ENCODE results near the gene ATXN7L1.

ATXN7L1 gene

DNA sequence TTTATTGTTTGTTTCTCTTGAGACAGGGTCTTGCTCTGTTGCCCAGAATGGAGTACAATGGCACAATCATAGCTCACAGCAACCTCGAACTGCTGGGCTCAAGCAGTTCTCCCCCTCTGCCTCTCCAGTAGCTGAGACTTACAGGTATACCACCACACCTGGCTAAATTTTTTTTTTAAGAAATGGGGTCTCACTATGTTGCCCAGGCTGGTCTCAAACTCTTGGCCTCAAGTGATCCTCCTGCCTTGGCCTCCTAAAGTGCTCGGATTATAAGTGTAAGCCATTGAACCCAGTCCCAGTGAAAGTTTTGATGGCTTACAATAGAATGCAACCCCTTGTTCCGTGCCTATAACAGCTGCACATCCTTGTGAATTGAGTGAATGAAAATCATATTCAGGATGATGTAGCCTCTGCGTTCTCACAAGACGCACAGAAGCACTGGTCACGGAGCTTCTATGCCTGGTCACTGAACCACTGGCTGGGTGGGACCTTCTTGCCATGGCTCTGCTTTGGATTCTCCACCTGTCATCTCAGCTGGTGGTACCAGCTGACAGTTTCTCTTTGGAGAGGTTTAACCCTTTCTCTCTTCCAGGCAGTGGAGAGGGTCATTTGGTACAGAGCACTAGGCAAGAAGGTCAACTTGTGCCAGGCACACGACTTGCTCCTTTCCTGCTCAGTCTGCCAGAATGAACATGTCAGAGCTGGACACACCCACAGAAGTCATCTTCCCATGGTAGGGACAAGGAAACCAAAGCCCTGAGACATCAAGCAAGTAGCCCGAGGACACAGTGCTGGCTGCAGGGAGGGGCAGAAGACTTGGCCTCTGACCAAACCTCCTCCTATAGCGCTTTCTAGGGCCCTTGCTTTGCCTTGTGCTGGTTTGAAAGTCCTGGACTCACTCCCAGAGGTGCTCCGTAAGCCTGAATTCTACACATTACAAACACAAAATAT is 89.6 kb downstream of the ATXN7L1 start:
- no peak for DNase-seq (ENCODE audit: low read depth in 2 of 3, low spot score in 2 of 3)

DNA sequence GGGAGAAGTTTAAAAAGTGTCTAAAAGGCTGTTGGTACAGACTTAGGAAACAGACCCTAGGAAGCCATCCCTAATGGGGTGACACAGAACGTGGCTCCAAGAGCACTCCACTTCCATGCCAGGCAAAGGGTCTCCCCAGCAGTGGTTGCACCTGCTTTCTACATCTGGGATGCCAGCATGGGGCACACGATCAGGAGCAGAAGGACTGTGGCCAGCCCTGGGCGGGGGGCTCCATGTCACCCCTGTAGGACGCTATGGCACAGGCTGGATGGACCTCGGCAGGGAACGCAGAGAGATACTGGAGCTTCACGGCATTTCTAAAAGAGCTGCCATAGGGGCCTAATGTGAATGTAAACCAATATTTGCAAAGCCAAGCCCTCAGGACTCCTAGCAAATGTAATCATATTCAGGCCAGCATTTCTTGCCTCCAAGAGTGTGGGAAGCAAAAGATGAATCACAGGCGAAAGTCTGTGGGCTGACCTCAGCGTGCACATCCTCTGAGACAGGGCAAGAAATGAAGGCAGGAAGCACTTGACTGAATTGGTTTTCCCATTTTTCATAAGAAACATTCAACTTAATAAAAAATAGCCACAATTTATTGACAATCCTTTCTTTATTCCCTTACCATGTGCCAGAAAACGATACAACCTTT is 93.9 kb downstream of the ATXN7L1 start:
- no peak for DNase-seq (ENCODE audit: low read depth in 2 of 3, low spot score in 2 of 3)

DNA sequence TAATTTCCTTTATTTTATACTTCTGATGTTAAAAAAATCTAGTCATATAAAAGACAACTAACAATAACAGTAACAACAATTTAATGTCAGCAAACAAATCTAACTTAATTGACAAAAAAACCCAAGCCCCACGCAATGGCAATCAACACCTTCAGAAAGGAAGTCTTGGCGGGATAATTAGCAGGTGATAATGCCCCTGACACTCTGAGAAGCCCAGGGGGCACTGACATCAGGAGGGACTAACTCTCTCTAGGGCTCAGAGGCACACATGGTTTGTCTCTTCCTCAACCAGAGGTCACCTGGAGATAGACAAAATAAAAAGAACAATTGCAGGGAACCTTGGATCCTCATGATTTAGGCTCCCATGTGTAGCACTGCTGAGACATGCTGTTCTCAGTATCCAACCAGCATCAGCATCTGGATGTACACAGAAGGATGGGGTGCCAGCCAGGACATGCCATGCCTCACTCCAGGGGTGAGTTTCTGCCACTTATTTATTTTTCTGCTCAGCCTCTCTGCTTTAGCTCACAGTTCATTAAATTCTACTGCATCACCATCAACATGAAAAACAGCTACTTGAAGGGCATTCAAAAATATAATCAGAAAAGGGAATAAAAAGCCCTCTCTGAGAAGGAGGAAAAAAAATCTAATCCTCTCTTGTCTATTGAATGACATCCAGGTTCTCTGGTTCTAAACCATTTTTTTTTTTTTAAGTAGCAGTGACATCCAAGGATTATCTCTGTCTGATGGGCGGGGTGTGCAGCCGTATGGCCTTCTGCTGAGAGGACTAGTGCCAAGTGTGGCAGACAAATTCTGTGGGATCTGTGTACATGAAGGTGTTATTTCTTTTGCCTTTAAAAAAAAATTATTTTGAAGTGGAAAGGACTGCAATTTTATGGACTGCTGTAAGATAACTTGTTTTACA is 96.3 kb downstream of the ATXN7L1 start:
- no peak for DNase-seq (ENCODE audit: low read depth in 2 of 3, low spot score in 2 of 3)

DNA sequence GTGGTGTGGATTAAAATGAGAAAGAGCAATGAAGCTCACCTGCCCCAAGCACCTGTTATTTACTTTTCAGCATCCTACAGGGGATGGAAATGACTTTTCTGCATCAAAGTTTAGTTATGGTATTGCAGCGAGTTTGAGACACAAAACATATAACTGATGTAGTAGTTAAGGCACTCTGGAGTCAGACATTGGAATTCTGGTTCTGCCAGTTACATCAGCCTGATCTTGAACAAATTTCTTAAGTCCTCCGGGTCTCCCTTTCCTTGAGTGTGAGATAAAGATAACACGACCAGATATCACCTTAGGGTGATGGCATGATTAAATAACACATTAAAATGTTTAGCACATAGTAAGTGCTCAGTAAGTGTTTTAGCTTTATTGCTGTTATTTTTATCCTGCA is 97.4 kb downstream of the ATXN7L1 start:
- no peak for DNase-seq (ENCODE audit: low read depth in 2 of 3, low spot score in 2 of 3)

DNA sequence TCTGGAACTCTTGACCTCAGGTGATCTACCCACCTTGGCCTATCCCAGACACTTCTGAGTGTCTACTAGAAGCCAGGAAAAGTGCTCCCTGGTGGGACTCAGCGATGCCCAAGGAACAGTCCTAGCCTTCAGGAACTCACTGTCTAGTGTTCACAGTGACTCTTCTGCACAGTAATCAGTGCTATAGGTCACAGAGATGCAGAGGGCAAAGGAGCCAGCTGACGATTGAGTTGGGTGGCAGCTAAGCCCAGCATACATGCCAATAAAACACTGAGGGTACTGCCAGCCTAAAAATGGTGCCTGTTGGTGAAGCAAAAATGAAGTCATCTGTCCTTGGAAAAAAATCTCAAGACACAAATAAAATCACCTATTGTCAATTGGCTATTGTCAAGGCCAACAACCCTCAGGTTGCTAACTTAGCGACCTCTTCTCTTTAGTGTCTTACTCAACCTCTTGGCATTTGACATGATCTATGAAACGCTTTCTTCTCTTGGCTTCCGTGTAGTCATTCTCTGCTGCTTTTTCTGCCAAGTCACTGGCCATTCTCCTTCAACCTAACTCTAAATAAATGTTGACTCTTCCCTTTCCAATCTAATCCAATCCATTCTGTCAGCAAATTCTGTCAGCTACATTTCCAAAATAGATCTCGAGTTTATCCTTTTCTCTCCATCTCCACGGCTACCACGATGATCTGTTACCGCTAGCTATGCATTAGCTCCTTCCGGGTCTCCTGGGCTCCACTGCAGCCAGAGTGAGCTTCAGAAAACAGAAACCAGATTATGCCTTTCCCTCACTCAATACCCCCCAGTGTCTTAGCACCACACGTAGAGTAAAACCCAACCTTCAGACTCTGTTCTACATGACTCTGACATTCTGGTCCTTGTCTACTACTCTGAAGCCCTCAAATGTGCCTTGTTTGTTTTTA is 99.2 kb downstream of the ATXN7L1 start:
- DNase-seq (ENCODE audit: low read depth in 2 of 3, low spot score in 2 of 3) = no peak

DNA sequence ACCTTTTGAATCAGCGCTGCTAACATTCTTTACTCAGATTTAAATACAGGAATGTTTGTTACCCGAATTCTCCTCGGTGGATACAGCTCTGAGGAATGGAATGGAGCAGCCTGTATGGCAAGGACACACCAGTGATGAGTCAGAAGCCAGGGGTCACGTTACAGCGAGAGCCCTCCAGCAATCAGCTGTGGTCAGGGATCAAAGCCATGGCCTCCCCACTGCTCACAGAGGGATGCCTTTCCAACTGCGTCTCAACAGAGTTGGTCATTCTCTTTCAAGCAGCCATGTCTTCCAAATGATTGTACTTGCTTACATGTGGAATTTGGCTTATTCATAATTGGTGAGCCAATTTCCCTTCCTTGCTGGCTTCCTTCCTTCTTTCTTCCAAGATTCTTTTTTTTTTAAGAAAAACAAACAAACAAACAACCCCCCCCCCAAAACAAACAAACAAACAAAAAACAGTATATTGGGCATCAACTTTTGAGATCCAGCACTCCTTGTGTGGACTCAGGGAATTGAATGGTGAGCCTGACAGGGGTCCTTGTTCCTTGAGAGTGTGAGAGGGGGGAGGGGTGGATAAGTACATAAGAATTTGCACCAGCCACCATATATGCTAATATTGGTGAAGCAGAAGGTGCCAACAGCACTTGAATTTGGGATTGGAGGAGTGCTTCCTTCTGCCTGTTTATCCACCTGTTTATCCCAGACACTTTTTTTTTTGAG is 100.2 kb downstream of the ATXN7L1 start:
- no peak for DNase-seq (ENCODE audit: low read depth in 2 of 3, low spot score in 2 of 3)

DNA sequence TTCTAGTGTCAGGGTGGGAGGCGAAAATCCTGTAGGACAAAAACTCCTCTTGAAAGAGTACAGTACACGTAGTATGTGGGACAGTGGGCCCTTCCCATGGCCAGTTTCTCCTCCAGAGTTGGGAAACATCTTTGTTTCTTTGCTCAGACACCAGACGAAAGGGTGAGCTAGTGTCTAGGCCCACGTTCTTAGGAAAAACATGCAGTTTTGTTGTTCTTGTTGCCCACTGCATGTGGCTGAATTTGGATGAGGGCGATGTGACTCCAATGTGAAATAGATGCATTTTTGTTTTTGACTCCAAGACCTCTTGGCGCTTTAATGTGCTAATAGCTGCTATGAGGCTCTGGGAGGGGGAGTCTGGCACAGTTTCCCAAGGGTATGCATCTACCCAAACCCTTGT is 100.8 kb downstream of the ATXN7L1 start:
- DNase-seq (ENCODE audit: low read depth in 2 of 3, low spot score in 2 of 3) = no peak

DNA sequence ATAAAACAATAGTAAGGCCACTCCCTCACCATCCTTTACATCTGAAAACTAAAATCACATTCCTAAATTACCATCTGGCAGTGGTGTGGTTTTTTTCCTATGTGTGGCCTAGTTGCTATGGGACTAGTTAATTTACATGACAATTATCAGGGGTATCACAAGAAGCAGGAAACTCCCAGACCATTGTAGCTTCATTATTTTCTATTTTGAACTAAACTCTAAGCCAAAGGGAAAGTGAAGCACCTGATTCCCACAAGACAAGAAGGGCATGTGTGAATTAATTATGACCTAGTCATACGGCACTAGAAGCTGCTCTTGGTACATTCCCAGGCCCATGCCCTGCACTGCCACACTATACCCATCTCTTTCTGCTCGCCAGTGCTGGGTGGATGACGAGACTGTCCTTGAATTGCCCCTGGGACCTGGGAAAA is 103.4 kb downstream of the ATXN7L1 start:
- DNase-seq (ENCODE audit: low read depth in 2 of 3, low spot score in 2 of 3) = no peak

DNA sequence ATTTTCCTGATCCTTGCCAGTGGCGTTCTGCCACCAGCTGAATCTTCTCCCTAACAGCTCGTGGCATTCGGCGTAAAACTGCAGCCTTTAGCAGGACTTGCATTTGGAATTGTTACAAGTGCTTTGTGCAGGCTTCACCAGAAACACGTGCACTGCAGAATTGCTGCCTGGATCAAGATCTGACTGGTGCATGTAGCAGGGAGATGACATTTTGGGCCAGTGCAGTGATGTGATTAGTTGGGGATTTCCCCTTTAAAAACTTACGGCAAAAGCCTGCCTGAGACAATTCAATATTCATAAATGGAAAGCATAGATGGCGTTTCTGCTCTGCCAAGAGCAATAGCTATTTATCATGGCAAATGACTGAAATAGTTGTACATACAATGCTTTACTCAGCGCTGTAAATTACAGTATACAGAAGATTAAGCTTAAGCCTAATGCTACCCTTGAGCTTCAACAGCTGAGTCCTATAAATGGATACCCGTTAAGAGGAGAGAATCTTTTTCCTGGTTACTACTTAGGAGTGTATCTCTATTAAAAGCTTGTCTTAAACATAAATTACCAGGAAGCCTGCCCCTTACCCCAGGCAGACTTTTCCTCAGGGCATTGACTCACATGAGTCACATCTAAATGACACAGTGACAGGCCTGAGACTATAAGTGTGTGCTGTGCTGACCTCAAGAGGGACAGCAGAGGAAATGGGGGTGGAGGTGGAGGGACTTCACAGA is 106.3 kb downstream of the ATXN7L1 start:
- DNase-seq (ENCODE audit: low read depth in 2 of 3, low spot score in 2 of 3) = no peak

DNA sequence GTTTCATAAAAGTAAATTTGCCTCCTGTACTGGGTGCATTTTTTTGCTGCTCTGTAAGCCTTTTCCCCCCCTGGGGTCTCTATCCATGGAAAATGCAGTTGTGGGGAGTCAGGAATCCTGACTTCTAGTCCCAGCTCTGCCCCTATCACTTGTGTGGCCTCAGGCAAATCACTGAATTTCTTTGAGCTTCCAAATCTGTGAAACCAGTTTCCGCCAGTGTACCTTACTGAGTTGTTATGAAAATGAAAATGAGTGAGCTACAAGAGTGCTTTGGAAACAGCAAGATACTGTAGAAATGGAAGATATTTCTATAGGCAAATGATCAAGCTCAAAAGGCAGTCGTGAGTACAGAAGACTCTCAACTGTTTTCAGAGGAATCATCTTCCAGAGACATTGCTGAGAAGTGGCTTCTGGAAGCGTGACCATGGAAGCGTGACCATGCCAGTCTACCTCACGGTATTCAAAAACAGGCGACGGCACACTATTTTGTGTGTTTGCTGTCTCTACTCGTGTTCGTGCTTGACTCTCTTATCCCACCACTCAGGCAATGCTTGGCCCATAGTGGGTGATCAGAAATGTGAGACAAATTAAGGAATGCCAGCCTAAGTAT is 107.4 kb downstream of the ATXN7L1 start:
- DNase-seq (ENCODE audit: low read depth in 2 of 3, low spot score in 2 of 3) = no peak

DNA sequence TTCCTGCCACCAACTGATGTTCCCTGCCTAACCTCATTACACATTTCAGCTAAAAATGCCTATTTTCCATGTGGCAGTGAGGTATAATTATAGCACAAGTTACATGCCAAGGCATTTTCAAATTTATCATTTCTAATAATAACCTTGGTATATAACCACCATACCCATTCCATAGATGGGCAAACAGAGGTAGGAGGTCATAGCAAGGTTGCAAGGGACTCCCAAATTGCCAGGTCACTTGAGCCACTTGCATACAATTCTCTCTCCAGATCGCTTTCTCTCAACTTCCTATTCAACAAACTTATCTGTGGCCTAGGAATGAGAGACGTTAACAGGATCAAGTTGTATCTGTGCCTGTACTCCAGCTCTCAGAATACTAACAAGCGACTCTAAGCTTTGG is 108.3 kb downstream of the ATXN7L1 start:
- no peak for DNase-seq (ENCODE audit: low read depth in 2 of 3, low spot score in 2 of 3)

DNA sequence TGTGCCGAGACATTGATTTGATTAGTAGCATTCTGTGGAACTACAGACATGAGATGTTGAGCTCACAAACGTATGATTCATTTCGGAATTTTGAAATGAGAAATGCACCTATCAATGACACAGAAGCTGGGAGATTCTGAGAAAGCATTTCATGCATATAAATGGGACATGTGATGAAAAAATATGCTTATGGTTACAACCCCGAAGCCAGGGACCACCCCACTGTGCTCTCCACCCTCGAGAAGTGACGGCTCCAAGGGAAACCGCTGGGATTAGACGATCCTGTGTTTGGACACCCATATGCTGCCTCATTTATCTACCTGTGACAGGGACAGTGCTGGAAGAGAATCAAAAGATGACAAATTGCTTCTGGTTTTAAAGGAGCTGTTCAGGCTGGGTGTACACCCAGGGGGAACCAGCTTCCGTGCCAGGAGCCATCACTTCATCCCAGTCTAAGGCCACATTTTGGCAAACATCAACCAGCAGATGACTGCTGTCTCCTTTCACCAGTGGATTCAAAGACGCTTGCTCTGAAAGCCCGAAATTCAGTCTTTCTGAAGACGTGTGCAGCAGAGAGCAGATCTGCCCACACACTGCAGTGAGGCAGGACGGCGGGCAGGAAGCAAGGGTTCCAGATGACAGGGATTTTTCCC is 109.9 kb downstream of the ATXN7L1 start:
- DNase-seq (ENCODE audit: low read depth in 2 of 3, low spot score in 2 of 3) = no peak

DNA sequence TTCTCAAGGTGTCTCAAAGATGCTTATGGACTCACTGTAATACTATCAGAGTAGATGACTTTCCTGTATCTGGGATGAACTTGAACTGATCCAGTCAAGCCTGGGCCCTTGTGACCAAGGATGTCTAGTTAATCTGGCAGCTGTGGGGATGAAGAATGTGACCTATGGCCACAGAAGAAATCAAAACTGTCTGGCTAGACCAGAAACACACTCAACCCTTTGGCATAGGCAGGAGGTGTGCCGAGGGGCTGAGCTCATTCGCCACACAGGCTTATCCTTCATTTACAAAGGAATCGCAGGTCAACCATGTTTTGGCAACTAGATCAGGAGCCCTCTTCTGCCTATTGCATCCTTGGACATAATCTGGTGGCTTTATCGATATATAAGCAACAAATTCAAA is 110.6 kb downstream of the ATXN7L1 start:
- DNase-seq (ENCODE audit: low read depth in 2 of 3, low spot score in 2 of 3) = no peak

DNA sequence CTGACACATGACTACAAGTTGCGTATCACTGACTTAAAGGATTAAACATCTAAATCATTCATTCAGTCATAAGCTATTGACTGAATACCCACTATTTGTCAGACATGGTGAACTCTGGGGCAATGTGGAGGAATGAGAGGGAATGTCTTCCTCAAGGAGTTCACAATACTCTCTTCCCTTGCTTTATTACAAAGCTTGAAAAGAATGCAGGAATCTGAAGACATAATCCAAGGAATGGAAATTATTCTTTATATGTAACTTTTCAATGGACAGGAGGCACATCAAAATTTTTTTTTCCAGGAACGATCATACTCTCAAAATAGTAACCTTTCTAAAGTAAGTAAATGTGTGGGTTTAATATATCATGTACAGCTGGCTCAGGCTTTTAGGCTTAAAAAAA is 111.9 kb downstream of the ATXN7L1 start:
- DNase-seq (ENCODE audit: low read depth in 2 of 3, low spot score in 2 of 3) = no peak

DNA sequence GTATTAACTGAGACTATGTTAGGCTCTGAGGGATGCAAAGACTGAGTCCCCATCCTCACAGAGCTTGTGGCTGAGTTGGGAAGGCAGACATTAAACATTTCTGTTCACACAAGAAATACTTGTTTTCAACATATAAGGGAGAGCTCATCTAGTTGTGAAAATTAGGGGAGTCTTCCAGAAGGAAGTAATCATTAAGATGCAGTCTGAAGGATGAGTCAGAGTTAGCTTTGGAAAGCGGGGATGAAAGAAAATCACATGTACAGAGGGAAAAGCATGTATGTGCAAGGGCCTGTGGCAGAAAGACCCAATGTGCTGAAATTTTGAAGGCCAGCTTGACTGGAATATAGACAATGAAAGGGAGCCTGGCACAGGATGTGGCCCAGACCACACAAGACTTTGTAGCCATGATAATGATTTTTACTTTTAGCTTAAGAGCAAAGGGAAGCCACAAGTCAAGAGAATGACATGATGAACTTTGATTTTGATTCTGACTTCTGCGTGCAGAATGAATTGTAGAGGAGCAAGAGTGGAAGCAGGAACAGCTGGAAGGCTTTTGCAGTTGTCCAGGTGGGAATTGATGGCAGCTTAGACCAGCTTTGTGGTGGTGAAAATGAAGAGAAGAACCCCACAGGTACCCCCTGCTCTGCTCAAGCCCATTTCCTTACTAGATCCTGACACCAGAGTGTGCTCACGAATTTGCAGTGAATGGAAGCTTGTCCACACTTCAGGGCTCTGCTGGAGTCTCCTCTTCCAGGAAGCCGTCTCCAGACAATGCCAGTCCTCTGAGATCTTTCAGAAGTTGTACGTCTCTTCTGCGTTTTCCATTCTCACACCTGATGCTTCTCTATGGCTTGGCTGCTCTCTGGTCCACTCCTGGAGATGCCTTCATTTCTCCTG is 115.6 kb downstream of the ATXN7L1 start:
- no peak for DNase-seq (ENCODE audit: low read depth in 2 of 3, low spot score in 2 of 3)

DNA sequence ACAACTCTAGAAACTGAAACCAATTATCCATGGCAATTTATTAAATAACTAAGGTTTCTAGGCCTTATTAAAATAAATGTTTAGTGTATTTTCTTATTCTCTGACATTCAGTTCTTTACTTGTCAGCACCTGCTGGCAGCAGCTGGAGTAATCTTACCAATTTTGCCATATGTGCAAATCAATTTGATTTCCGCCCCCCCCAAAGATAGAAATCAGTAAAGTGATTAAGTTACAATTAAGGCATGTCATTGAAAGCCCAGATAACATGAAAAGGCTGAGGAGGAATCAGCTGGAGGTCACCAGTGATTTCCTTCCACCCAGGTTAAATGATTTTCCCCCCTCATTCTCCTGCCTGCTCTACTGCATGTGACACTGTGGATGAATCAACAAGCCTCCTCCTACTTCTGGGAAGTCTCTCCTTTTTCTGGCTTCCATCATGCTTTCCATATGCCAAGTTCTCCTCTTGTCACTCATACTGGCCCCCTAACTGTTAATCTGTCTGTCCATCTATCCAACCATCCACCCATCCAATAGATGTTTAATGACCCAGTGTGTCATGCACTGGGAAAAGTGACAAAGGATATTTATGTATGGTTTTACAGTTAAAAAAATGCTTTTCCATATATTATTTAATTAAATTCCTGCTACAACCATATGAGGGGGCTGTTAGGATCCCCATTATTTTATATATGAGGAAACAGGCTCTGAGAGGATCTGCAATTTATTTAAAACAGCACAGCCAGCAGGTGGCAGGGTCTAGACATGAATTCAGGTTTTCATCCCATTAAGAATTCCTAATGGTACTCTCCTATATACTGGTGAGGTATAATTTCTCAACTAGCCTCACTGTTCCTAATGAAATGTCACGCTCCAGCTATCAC is 116.5 kb downstream of the ATXN7L1 start:
- no peak for DNase-seq (ENCODE audit: low read depth in 2 of 3, low spot score in 2 of 3)
